RWPE2 (cell line): ENCODE measurements around the gene OR2Y1.
"Not testable (repeated sequence)": the region's sequence is repeated elsewhere in the genome, so short reads cannot be mapped to it uniquely, and the experiment has no call there.

Experiments
- ATAC-seq: fragments of 200-7000 bp; cut with Tn5 transposase; 3 replicates; pipeline ENCODE4 v1.9.1; 2021; ENCODE audit warnings: low read depth
- DNase-seq: peaks from one replicate; pipeline ENCODE4 v3.0.0-alpha.2; 2020; ENCODE audit warnings: low spot score
- H3K27ac ChIP-seq: fragments of 450-650 bp; 2 replicates; pipeline ENCODE4 v1.5.1; 2017; ENCODE audit warnings: mild to moderate bottlenecking; ENCODE audit not compliant: poor library complexity, severe bottlenecking
- H3K27me3 ChIP-seq: fragments of 250-450 bp; sonication (Bioruptor Pico); 2 replicates; pipeline ENCODE4 v1.5.1; 2021; ENCODE audit warnings: mild to moderate bottlenecking, moderate library complexity; ENCODE audit not compliant: insufficient read depth, poor library complexity, severe bottlenecking
- H3K36me3 ChIP-seq: fragments of 250-450 bp; sonication (Bioruptor Pico); 2 replicates; pipeline ENCODE4 v1.5.1; 2020; ENCODE audit warnings: low read depth, mild to moderate bottlenecking, moderate library complexity
- H3K4me1 ChIP-seq: fragments of 250-450 bp; sonication (Bioruptor Pico); 2 replicates; pipeline ENCODE4 v1.5.1; 2021; ENCODE audit warnings: mild to moderate bottlenecking, moderate library complexity; ENCODE audit not compliant: insufficient read depth, poor library complexity, severe bottlenecking
- H3K4me3 ChIP-seq: fragments of 250-450 bp; sonication (Bioruptor Pico); 2 replicates; pipeline ENCODE4 v1.5.1; 2021; ENCODE audit warnings: mild to moderate bottlenecking, moderate library complexity; ENCODE audit not compliant: severe bottlenecking
- H3K9me3 ChIP-seq: fragments of 250-450 bp; sonication (Bioruptor Pico); 2 replicates; pipeline ENCODE4 v1.5.1; 2021; ENCODE audit warnings: mild to moderate bottlenecking, moderate library complexity; ENCODE audit not compliant: severe bottlenecking
- CTCF ChIP-seq: fragments of 450-650 bp; IDR thresholded peaks from one replicate; pipeline ENCODE4 v1.5.1; 2017; ENCODE audit warnings: mild to moderate bottlenecking, moderate library complexity; ENCODE audit not compliant: poor library complexity, severe bottlenecking

The OR2Y1 gene

GRCh38 chr5:180739958-180740357 is at the start of gene OR2Y1:
TSS of gene OR2Y1 (minus strand) at chr5:180740058. CDS start at chr5:180740058, 0 bp downstream.
- Histone ChIP-seq H3K36me3 (no peaks in the 10 kb centered on the region), H3K4me1 (no peaks in the 10 kb centered on the region), H3K27ac (no peak within 1 kb of the TSS), H3K27me3 (peaks cover 65% of the 10 kb centered on the region), H3K4me3 (no peak within 1 kb of the TSS), H3K9me3 (no peaks in the 10 kb centered on the region)
- TF ChIP-seq CTCF = no peak
- no peak for DNase-seq
- no peak for ATAC-seq

GRCh38 chr5:180788651-180789410 is 49.0 kb upstream of the OR2Y1 start:
- not testable (repeated sequence) for H3K4me3 ChIP-seq, H3K27ac ChIP-seq, DNase-seq, H3K27me3 ChIP-seq, H3K9me3 ChIP-seq, ATAC-seq
- H3K4me1 ChIP-seq = peaks cover 23% of the 10 kb centered on the region
- H3K36me3 ChIP-seq = peaks cover 47% of the 10 kb centered on the region

GRCh38 chr5:180787711-180788431 is 48.0 kb upstream of the OR2Y1 start:
- H3K9me3 ChIP-seq = no peaks in the 10 kb centered on the region
- no peak for TF ChIP-seq CTCF
- H3K4me3 ChIP-seq = no peak overlapping the region
- no peak overlapping the region for H3K27ac ChIP-seq
- H3K36me3 ChIP-seq = peaks cover 40% of the 10 kb centered on the region
- no peaks in the 10 kb centered on the region for H3K27me3 ChIP-seq
- peaks cover 23% of the 10 kb centered on the region for H3K4me1 ChIP-seq
- DNase-seq (no peak), ATAC-seq (no peak)

GRCh38 chr5:180786531-180787398 is 46.9 kb upstream of the OR2Y1 start:
- Histone ChIP-seq H3K36me3 (peaks cover 29% of the 10 kb centered on the region), H3K27me3 (no peaks in the 10 kb centered on the region), H3K4me1 (peaks cover 23% of the 10 kb centered on the region), H3K9me3 (no peaks in the 10 kb centered on the region), H3K4me3 (no peak overlapping the region), H3K27ac (peak overlapping the region; percentile 62)
- no peak for TF ChIP-seq CTCF
- ATAC-seq (no peak), DNase-seq (peak; percentile 63)

GRCh38 chr5:180785794-180786221 is 46.0 kb upstream of the OR2Y1 start:
- Histone ChIP-seq H3K27ac (peak overlapping the region; percentile 62), H3K27me3 (no peaks in the 10 kb centered on the region), H3K4me3 (no peak overlapping the region), H3K9me3 (no peaks in the 10 kb centered on the region), H3K4me1 (peaks cover 23% of the 10 kb centered on the region), H3K36me3 (peaks cover 20% of the 10 kb centered on the region)
- ATAC-seq (peak; percentile 65), DNase-seq (no peak)
- no peak for TF ChIP-seq CTCF
